Stimulated activated CD4-positive, alpha-beta T cell treated with anti-CD3 and anti-CD28 coated beads, TNF-alpha, amount 100 ng/mL, for 24 hours (primary cell): Measurements from ENCODE around the gene CROCC.

Source experiments
- DNase-seq, 3 experiments: peaks; one replicate each; pipeline ENCODE4 v3.0.0-alpha.2; 2020; ENCODE audit warnings: low read depth in 3 of 3

Gene CROCC

DNA sequence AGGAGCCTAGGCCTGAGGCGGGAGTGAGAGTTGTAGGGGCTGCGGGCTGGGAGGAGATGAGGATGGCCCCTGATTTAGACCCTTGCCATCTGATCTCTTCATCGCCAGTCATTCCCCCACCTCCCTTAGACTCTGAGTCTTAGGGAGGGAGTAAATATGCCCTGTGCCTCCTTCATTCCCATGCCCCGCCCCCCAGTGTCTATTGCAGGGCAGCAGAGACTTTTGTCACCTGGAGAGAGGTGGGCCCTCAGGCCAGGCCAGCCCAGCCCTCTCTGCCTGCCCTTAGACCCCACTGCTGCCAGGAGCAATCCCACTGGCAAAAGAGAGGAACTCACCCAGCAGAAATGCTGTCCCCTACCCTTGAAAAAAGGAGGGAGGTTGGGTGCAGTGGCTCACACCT, 61.9 kb downstream of the CROCC start:
- DNase-seq, result no peak

DNA sequence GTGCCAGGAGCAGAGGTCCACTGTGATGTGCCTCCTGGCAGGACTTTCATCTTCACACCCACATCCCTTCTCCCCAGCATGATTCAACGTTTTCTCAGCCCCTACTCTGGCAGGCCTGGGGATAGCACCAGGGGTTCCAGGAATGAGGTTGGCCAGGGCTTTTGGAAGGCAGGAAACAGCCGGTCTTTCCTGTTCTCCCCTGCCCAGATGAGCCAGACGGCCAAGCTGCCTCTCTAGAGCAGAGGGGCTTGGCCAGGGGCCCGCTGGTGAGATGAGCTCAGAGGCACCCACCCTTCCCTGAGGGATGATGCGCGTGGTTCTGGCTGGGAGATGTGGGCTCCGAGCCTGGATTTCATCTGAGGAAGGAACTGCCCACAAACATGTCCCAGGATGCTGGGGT, 63.0 kb downstream of the CROCC start:
- no peak for DNase-seq

- no peak for DNase-seq
These were observed 64.4 kb downstream of the CROCC start for GRCh38 chr1:16986113-16986512.

GRCh38 chr1:16986560-16986959, 64.8 kb downstream of the CROCC start:
- DNase-seq, result no peak

- no peak for DNase-seq
These were observed 65.2 kb downstream of the CROCC start for GRCh38 chr1:16986962-16987361.

DNA sequence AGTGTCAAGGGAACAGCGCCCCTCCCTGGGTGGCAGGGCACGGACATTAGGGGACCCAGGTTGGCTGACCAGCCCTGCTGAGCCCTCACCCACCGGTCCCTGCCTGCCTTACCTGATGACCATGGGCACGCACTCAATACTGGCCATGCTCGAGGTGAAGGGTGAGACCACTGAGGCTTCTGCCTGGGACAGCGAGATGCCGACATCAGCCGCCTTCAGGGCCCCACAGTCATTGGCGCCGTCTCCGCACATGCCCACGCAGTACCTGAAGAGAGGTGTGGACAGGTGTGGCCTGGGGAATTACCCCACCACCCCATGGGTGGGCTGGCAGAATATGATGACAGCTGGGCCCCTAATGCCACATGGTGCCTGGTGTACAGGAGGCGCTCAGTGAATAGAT, 66.5 kb downstream of the CROCC start:
- DNase-seq, result no peak

GRCh38 chr1:16989676-16990391, 68.1 kb downstream of the CROCC start:
- no peak for DNase-seq

GRCh38 chr1:16991571-16991970, 69.8 kb downstream of the CROCC start:
- DNase-seq, result no peak

- no peak for DNase-seq
These were observed 70.4 kb downstream of the CROCC start for GRCh38 chr1:16992102-16992501.

GRCh38 chr1:16992675-16993074, 70.9 kb downstream of the CROCC start:
- no peak for DNase-seq

DNA sequence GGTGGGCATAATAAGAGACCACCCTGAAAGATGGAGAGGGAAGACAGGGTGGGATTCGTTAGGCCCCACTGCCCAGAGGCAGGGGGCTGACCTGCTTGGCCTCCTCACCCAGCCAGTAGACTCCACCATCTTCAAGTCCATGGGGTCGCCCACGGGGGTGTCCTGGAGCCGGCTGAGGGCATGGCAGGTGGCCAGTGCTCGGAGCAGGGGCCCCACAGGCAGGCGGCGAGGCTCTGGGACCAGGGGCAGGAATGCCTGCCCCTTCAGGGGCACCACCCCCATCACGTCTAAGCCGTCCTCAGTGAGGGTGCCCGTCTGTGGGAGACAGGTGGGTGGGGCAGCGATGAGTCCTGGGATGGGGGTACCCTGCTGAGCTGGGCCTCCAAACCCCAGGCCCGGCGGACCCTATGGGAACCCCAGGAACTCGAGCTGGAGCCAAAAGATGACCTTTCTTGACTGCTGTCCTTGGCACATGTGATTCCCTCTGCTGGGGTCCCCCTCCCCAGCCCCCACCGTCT, 71.8 kb downstream of the CROCC start:
- DNase-seq, result no peak

- no peak for DNase-seq
These were observed 75.1 kb downstream of the CROCC start for GRCh38 chr1:16996845-16997244.

DNA sequence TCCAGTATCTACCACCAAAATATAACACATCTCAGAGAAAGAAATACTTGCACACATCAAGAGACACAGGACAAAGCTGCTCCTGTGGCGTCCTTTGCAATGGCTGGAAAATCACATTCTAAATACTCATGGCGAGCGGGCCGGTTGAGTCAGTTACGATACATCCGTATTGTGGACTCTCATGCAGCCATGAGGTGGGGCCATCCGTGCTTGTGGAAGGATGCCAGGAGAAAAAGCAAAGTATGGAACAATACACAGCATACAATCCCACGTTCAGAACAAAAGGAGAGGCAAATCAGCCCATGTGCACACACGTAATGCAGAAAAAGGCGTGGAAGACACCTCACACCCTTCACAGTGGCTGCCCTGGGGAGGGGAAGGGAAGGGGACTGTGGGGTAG, 76.9 kb downstream of the CROCC start:
- no peak for DNase-seq

- no peak for DNase-seq
These were observed 78.1 kb downstream of the CROCC start for GRCh38 chr1:16999863-17000262.

- no peak for DNase-seq
These were observed 80.2 kb downstream of the CROCC start for GRCh38 chr1:17001760-17002523.

DNA sequence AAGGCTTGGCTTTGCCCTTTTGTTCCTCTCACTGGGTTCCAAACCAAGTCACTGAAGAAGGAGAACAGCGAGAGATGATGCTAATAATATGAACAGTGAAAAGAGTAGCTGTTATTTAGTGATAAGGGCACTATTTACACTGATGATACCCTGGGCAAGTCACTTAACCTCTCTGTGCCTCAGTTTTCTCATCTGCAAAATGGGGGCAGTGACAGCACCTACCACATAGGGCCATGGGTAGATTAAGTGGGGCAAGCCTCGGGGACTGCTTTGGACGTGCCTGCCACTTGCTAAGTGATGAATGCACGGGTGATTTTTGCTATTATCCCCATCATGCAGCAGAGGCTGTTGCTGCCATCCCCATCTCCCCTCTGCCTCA, 80.8 kb downstream of the CROCC start:
- DNase-seq, result no peak

DNA sequence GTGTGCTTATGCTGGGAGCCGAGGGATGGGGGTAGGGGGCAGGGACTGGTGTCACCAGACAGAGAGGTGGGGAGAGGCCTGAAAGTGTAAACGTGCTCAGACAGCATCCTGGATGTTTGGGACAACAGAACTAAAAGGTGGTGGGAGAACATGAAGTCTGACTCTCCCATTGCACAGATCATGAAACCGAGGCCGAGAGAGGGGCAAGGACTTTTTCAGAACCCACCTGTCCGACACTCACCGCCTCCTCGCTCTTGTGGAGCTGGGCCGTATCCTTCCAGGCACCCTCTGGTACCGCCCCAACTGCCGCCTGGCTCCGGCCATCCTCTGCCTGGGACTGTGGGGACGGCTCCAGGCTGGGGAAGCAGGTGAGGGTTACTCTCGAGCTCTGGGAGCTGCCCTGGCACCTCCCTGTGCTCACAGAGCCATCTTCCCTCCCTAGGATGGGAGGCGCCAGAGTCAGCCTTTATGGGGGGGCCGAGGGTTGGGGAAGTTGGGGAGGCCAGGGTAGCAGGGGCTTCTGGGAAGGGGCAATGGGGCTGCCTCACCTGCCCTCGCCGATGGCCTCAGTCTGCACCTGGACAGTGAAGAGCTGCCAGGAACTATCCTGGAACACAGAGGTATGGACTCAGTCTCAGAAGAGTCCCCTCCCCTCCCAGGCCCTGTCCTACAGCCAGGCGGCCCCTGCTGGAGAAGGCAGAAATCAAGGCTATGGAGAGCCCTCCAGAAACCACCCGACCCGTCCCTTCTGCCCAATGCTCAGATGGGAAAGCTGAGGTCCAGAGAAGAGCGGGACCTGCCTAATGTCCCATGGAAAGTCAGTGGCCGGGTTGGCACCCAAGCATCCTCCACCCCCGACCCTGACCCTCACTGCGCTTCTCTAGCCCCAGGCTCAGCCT, 83.0 kb downstream of the CROCC start:
- DNase-seq, result no peak

- no peak for DNase-seq
These were observed 83.6 kb downstream of the CROCC start for GRCh38 chr1:17005365-17005740.

DNA sequence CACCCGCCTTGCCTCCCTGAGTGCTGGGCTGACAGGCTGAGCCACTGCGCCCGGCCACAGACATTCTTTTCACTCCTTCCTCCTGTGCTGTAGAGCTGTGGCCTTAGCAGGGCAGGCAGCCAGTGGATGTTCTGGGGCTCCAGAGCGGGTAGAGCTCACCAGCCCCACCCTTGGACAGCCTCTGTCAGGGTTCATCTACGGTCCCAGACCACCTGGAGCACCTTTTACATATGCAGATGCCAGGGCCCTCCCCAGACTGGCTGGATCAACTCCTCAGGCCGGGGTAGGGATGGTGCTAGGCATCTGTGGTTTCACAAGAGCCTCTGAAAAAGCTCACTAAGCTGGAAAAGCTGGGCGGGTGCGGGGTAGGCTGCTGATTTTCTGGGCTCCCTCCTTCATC, 85.4 kb downstream of the CROCC start:
- DNase-seq, result no peak

- no peak for DNase-seq
These were observed 86.6 kb downstream of the CROCC start for GRCh38 chr1:17008208-17008855.

- no peak for DNase-seq
These were observed 88.0 kb downstream of the CROCC start for GRCh38 chr1:17009706-17010105.

DNA sequence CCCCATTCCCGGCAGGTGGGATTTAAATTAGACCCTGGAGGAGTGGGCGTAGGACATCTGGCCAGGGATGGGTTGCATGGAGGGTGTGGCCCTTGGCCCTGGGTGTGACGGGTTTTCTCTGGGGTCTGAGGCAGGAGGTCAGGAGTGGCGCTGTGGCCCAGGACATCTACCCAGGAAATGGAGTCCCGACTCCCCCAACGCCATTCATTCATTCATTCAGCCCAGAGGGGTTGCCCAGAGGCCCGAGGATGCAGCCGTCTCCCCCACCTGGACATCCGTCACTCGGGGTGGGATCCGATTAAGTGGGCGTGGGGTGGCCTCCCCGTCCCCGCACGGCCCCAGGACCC, 89.3 kb downstream of the CROCC start:
- no peak for DNase-seq
